ENCODE results near the gene LTF.

GRCh38 chr3:46501702-46502101, 37.0 kb upstream of the LTF start:
- no peak for TF ChIP-seq CTCF (IDR thresholded peaks at IDR 0.05; ENCODE audit: low read depth, low read length)
- no peak for TF ChIP-seq EZH2phosphoT487 (IDR thresholded peaks at IDR 0.05; ENCODE audit: low read depth)

Data from OCI-LY3 (cell line).